Measurements from ENCODE around the gene CCNT2.
"Not testable (repeated sequence)": the region's sequence is repeated elsewhere in the genome, so short reads cannot be mapped to it uniquely, and the experiment has no call there.

Gene CCNT2

DNA sequence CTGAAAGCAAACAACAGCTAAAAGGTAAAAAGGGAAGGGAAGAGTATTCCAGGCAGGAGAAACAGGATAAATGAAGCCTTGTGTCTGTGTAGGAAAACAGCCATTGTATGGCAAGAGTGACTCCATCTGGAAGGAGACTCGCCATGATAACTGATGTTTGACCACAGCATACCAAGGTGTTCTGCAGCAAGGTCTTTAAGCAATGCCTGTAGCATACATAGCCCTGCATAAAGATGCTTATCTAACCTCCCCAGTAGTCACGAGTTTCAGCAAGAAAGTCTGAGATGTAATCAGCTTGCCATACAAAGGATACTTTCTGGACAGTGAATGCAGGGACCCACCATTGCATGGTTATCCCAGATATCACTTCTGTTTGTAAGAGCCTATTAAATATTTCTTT lies 11.9 kb upstream of the CCNT2 start:
- no peaks in the 10 kb centered on the region for H3K36me3 ChIP-seq (ENCODE audit: control insufficient read depth, insufficient read depth, low read length)
- no peaks in the 10 kb centered on the region for H3K9me3 ChIP-seq (ENCODE audit: control insufficient read depth, low read length)
- H2AFZ ChIP-seq = no peak overlapping the region
- H3K27me3 ChIP-seq (ENCODE audit: control insufficient read depth, insufficient read depth, low read length) = no peaks in the 10 kb centered on the region
- H3K4me1 ChIP-seq = no peaks in the 10 kb centered on the region
- H3K4me2 ChIP-seq (ENCODE audit: low read length) = no peak overlapping the region
- H3K9ac ChIP-seq = no peak overlapping the region
- no peak overlapping the region for H3K27ac ChIP-seq
- H3K4me3 ChIP-seq (ENCODE audit: low read depth, low read length) = no peak overlapping the region
- TF ChIP-seq, protein P1, sequence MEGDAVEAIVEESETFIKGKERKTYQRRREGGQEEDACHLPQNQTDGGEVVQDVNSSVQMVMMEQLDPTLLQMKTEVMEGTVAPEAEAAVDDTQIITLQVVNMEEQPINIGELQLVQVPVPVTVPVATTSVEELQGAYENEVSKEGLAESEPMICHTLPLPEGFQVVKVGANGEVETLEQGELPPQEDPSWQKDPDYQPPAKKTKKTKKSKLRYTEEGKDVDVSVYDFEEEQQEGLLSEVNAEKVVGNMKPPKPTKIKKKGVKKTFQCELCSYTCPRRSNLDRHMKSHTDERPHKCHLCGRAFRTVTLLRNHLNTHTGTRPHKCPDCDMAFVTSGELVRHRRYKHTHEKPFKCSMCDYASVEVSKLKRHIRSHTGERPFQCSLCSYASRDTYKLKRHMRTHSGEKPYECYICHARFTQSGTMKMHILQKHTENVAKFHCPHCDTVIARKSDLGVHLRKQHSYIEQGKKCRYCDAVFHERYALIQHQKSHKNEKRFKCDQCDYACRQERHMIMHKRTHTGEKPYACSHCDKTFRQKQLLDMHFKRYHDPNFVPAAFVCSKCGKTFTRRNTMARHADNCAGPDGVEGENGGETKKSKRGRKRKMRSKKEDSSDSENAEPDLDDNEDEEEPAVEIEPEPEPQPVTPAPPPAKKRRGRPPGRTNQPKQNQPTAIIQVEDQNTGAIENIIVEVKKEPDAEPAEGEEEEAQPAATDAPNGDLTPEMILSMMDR (IDR thresholded peaks at IDR 0.05) = no peak
- H3K79me2 ChIP-seq = peaks cover 4% of the 10 kb centered on the region

DNA sequence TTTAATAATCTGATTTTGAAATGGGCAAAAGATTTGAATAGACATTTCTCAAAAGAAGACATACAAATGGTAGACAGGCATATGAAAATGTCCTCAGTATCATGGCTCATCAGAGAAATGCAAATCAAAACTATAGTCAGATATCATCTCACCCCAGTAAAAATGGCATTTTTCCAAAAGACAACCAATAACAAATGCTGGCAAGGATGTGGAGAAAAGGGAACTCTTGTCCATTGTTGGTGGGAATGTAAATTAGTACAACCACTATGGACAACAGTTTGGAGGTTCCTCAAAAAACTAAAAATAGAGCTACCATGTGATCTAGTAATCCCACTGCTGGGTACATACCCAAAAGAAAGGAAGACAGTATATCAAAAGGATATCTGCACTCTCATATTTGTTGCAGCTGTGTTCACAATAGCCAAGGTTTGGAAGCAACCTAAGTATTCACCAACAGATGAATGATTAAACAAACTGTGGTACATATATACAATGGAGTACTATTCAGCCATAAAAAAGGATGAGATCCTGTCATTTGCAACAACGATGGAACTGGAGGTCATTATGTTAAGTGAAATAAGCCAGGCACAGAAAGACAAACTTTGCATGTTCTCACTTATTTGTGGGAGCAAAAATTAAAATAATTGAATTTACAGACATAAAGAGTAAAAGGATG lies 11.0 kb upstream of the CCNT2 start:
- H3K4me3 ChIP-seq (ENCODE audit: low read depth, low read length); H3K27ac ChIP-seq; H3K79me2 ChIP-seq; H3K4me2 ChIP-seq (ENCODE audit: low read length); H3K36me3 ChIP-seq (ENCODE audit: control insufficient read depth, insufficient read depth, low read length); H3K9me3 ChIP-seq (ENCODE audit: control insufficient read depth, low read length); H2AFZ ChIP-seq; H3K4me1 ChIP-seq; H3K9ac ChIP-seq; H3K27me3 ChIP-seq (ENCODE audit: control insufficient read depth, insufficient read depth, low read length): not testable (repeated sequence)

DNA sequence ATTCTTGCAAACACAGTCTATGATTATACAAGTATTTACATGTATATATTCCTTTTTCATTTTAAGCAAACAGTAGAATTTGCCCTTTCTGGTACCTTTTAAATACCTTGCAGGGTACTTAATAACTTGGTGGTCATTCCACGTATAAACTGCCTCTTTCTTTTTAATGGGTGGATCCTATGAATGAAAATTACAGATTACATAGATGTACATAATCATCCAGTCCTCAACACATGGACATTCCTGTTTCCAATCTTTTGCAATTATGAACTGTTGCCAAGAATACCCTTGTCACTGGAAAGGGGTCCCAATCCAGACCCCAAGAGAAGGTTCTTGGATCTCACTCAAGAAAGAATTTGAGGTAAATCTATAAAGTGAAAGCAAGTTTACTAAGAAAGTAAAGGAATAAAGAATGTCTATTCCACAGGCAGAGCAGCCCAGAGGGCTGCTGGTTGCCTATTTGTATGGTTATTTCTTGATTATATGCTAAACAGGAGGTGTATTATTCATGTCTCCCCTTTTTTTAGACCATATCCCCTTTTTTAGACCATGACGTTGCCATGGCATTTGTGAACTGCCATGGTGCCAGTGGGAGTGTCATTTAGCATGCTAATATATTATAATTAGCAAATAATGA lies 7.7 kb upstream of the CCNT2 start:
- no peak overlapping the region for H2AFZ ChIP-seq
- no peak overlapping the region for H3K4me2 ChIP-seq (ENCODE audit: low read length)
- no peak overlapping the region for H3K27ac ChIP-seq
- H3K9me3 ChIP-seq (ENCODE audit: control insufficient read depth, low read length) = no peaks in the 10 kb centered on the region
- TF ChIP-seq, protein P1 (IDR thresholded peaks at IDR 0.05) = no peak
- H3K4me1 ChIP-seq = no peaks in the 10 kb centered on the region
- H3K36me3 ChIP-seq (ENCODE audit: control insufficient read depth, insufficient read depth, low read length) = no peaks in the 10 kb centered on the region
- H3K9ac ChIP-seq = no peak overlapping the region
- H3K27me3 ChIP-seq (ENCODE audit: control insufficient read depth, insufficient read depth, low read length) = no peaks in the 10 kb centered on the region
- peaks cover 4% of the 10 kb centered on the region for H3K79me2 ChIP-seq
- H3K4me3 ChIP-seq (ENCODE audit: low read depth, low read length) = no peak overlapping the region

DNA sequence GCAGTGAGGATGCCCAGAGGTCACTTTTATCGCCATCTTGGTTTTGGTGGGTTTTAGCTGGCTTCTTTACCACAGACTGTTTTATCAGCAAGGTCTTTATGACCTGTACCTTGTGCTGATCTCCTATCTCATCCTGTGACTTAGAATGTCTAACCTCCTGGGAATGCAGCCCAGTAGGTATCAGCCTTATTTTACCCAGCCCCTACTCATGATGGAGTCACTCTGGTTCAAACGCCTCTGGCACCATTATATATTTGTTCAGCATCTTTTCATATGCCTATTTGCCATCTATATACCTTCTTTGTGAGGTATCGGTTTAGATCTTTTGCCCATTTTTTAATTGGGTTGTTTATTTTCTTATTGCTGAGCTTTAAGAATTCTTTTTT lies 7.2 kb upstream of the CCNT2 start:
- TF ChIP-seq, protein P1 (IDR thresholded peaks at IDR 0.05) = no peak
- Histone ChIP-seq H3K27me3 (ENCODE audit: control insufficient read depth, insufficient read depth, low read length) (no peaks in the 10 kb centered on the region), H3K36me3 (ENCODE audit: control insufficient read depth, insufficient read depth, low read length) (no peaks in the 10 kb centered on the region), H3K4me1 (no peaks in the 10 kb centered on the region), H3K27ac (no peak overlapping the region), H3K4me2 (ENCODE audit: low read length) (no peak overlapping the region), H3K4me3 (ENCODE audit: low read depth, low read length) (no peak overlapping the region), H3K79me2 (peaks cover 4% of the 10 kb centered on the region), H3K9ac (no peak overlapping the region), H3K9me3 (ENCODE audit: control insufficient read depth, low read length) (no peaks in the 10 kb centered on the region), H2AFZ (no peak overlapping the region)

DNA sequence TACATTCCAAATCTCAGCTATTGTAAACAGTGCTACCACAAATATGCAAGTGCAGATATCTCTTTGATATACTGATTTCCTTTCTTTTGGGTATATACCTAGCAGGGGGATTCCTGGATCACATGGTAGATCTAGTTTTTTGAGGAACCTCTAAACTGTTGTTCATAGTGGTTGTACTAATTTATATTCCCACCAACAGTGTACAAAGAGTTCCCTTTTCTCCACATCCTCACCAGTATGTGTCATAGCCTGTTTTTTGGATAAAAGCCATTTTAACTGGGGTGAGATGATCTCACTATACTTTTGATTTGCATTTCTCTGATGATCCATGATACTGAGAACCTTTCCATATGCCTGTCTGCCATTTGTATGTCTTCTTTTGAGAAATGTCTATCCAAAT lies 6.3 kb upstream of the CCNT2 start:
- H3K27me3 ChIP-seq (ENCODE audit: control insufficient read depth, insufficient read depth, low read length) = no peaks in the 10 kb centered on the region
- TF ChIP-seq, protein P1 (IDR thresholded peaks at IDR 0.05) = no peak
- no peak overlapping the region for H3K9ac ChIP-seq

More for the DNA sequence above, 6.3 kb upstream of the CCNT2 start:
- no peaks in the 10 kb centered on the region for H3K36me3 ChIP-seq (ENCODE audit: control insufficient read depth, insufficient read depth, low read length)
- H3K27ac ChIP-seq = no peak overlapping the region
- no peak overlapping the region for H3K4me2 ChIP-seq (ENCODE audit: low read length)
- H3K9me3 ChIP-seq (ENCODE audit: control insufficient read depth, low read length) = no peaks in the 10 kb centered on the region
- no peak overlapping the region for H2AFZ ChIP-seq
- no peak overlapping the region for H3K4me3 ChIP-seq (ENCODE audit: low read depth, low read length)
- H3K4me1 ChIP-seq = peaks cover 1% of the 10 kb centered on the region
- peaks cover 5% of the 10 kb centered on the region for H3K79me2 ChIP-seq

All from parathyroid adenoma (tissue), 2 donors.